HepG2 (cell line): ENCODE data around the gene POLR3GL. TPM values are rescaled to one million over a fixed set of nuclear protein-coding genes. Genes with fewer than 3 reads are reported as not detected.

Experiments
- DPF2 ChIP-seq: sonication (generic); formaldehyde crosslinking; IDR thresholded peaks from 2 replicates; pipeline ENCODE4 v1.4.0; 2020; ENCODE audit warnings: mild to moderate bottlenecking, low read depth, missing genetic modification reagents, borderline replicate concordance
- IRF9 ChIP-seq: sonication (generic); formaldehyde crosslinking; IDR thresholded peaks from 2 replicates; pipeline ENCODE4 v1.8.0; 2022; ENCODE audit warnings: missing genetic modification reagents, mild to moderate bottlenecking, borderline replicate concordance
- KAT7 ChIP-seq: IDR thresholded peaks from 2 replicates; pipeline ENCODE4 v1.6.1; 2018; ENCODE audit warnings: borderline replicate concordance, missing compliant biosample characterization
- ZBTB40 ChIP-seq, 2 experiments: fragments of 450-650 bp in 1 of 2; sonication (generic) in 1 of 2; formaldehyde crosslinking in 1 of 2; IDR thresholded peaks; 2 replicates each; pipeline versions ENCODE4 v1.6.1 to v1.8.0; 2016 to 2022; ENCODE audit warnings: antibody characterized with exemption in 1 of 2, mild to moderate bottlenecking in 1 of 2, missing genetic modification reagents in 1 of 2
- ZBTB44 ChIP-seq: sonication (generic); formaldehyde crosslinking; IDR thresholded peaks from 2 replicates; pipeline ENCODE4 v1.4.0; 2020; ENCODE audit warnings: missing genetic modification reagents
- ZMYM4 ChIP-seq: sonication (generic); formaldehyde crosslinking; IDR thresholded peaks from 2 replicates; pipeline ENCODE4 v1.8.1; 2023; ENCODE audit warnings: mild to moderate bottlenecking, missing genetic modification reagents
- ZNF292 ChIP-seq: sonication (generic); formaldehyde crosslinking; IDR thresholded peaks from 2 replicates; pipeline ENCODE4 v1.8.1; 2022; ENCODE audit warnings: mild to moderate bottlenecking, low read depth, missing genetic modification reagents, borderline replicate concordance
- ZNF432 ChIP-seq: sonication (generic); formaldehyde crosslinking; IDR thresholded peaks from 2 replicates; pipeline ENCODE4 v1.5.0; 2020; ENCODE audit warnings: missing genetic modification reagents, mild to moderate bottlenecking, borderline replicate concordance
- ZNF512B ChIP-seq: sonication (generic); formaldehyde crosslinking; IDR thresholded peaks from 2 replicates; pipeline ENCODE4 v1.5.1; 2020; ENCODE audit warnings: missing genetic modification reagents, mild to moderate bottlenecking, borderline replicate concordance
- polyA plus RNA-seq, 8 experiments: library from polyadenylated mRNA; depleted of rRNA in 3 of 8; stranded (reverse) in 7 of 8; unstranded in 1 of 8; fragments of >200 nt; fragmentation: Illumina TruSeq in 4 of 8; extraction: Trizol in 4 of 8; gene quantifications; 2 replicates each; pipeline versions ENCODE4 v1.2.1 to v1.2.3, GENCODE V29; 2011 to 2016; ENCODE audit warnings: low read depth in 4 of 8, missing spikeins in 1 of 8, mixed read lengths in 1 of 8; ENCODE audit not compliant: insufficient read depth in 1 of 8
- total RNA-seq, 5 experiments: library from RNA; depleted of rRNA; stranded (reverse); fragments of >200 nt; fragmentation: Illumina TruSeq; extraction: Trizol; gene quantifications; 2 replicates each; pipeline ENCODE4 v1.2.3, GENCODE V29; 2016; ENCODE audit warnings: low read depth in 1 of 5

Gene POLR3GL
- total and polyA plus RNA-seq, 2 of the 13 experiments (the other 11 are each of a cell fraction or from before 2014, with no cell fraction given) = 11.5 to 12.4 TPM

- no peak for TF ChIP-seq ZBTB40 (IDR thresholded peaks at IDR 0.05)
- no peak; the same call in 1 of the 2 replicates for TF ChIP-seq ZBTB40 (CRISPR knock-in tag; IDR thresholded peaks at IDR 0.05)
- TF ChIP-seq ZBTB44 = no peak
- 0 out of 2 replicates have a peak, but pooled peaks have one; percentile 6 for TF ChIP-seq KAT7 (CRISPR knock-in tag)
- TF ChIP-seq DPF2 (CRISPR knock-in tag) = no peak
- 0 out of 2 replicates have a peak, but pooled peaks have one; percentile 31 for TF ChIP-seq ZNF512B (CRISPR knock-in tag)
- no peak for TF ChIP-seq ZNF292 (CRISPR knock-in tag)
- no peak for TF ChIP-seq IRF9
- TF ChIP-seq ZNF432 (CRISPR knock-in tag) = no peak
- TF ChIP-seq ZMYM4 = no peak
Measured at GRCh38 chr1:145918992-145919939, 45.2 kb upstream of the POLR3GL start (continued).
